ENCODE measurements around the gene NUP98.

GRCh38 chr11:3631331-3631730 lies 166.0 kb downstream of the NUP98 start:
- no peak for TF ChIP-seq CTCF (IDR thresholded peaks at IDR 0.05)
- TF ChIP-seq POLR2A (IDR thresholded peaks at IDR 0.05) = no peak
- no peak for TF ChIP-seq EP300 (IDR thresholded peaks at IDR 0.05)

Measured in ovary (tissue), 3 donors.